MCF 10A (cell line): ENCODE measurements around the gene OR6P1. TPM values are rescaled to one million over a fixed set of nuclear protein-coding genes. Genes with fewer than 3 reads are reported as not detected.

Experiments
- BruUV-seq: library from RNA; stranded (reverse); fragments of 400-500 nt; replicated peaks from 2 replicates; lab custom pipeline; 2021; lab: Mats Ljungman, UMichigan
- CTCF ChIA-PET: fragments of 300-600 bp; sonication (Branson Sonifier 250); formaldehyde crosslinking; extraction: SDS; loops from one replicate; lab custom pipeline; 2021; ENCODE audit warnings: antibody characterized with exemption, inconsistent platforms; lab: Yijun Ruan, JAX
- POLR2A ChIA-PET: fragments of 300-600, 350-650 bp; sonication (Branson Sonifier 250); formaldehyde crosslinking; extraction: SDS; loops from one replicate; lab custom pipeline; 2020; ENCODE audit warnings: antibody characterized with exemption, inconsistent platforms; lab: Yijun Ruan, JAX
- DNase-seq: peaks from one replicate; pipeline ENCODE4 v3.0.0-alpha.2; 2018; ENCODE audit not compliant: unreplicated experiment
- H3K27ac Mint-ChIP-seq: one replicate; pipeline ENCODE4 v1.8.0; 2022; ENCODE audit warnings: mild to moderate bottlenecking, low read depth, mixed read lengths; ENCODE audit not compliant: unreplicated experiment
- H3K27me3 Mint-ChIP-seq: one replicate; pipeline ENCODE4 v1.8.0; 2022; ENCODE audit warnings: mixed read lengths; ENCODE audit not compliant: insufficient read depth, unreplicated experiment
- H3K36me3 Mint-ChIP-seq: one replicate; pipeline ENCODE4 v1.8.0; 2022; ENCODE audit warnings: mild to moderate bottlenecking, moderate library complexity, mixed read lengths; ENCODE audit not compliant: insufficient read depth, unreplicated experiment
- H3K4me1 Mint-ChIP-seq: one replicate; pipeline ENCODE4 v1.8.0; 2022; ENCODE audit warnings: mixed read lengths; ENCODE audit not compliant: insufficient read depth, unreplicated experiment
- H3K4me3 Mint-ChIP-seq: one replicate; pipeline ENCODE4 v1.8.0; 2022; ENCODE audit warnings: mild to moderate bottlenecking, moderate library complexity, mixed read lengths; ENCODE audit not compliant: unreplicated experiment
- H3K9me3 Mint-ChIP-seq: one replicate; pipeline ENCODE4 v1.8.0; 2022; ENCODE audit warnings: mixed read lengths; ENCODE audit not compliant: unreplicated experiment
- CTCF ChIP-seq: fragments of 200-600 bp; IDR thresholded peaks from one replicate; pipeline ENCODE4 v1.8.0; 2022; ENCODE audit warnings: antibody characterized with exemption, mild to moderate bottlenecking; ENCODE audit not compliant: unreplicated experiment
- intact Hi-C: fragments of 100-400 bp; cut with micrococcal nuclease; formaldehyde crosslinking; loops from 2 replicates; pipeline ENCODE4 v1.14.1; 2022
- total RNA-seq: library from RNA; stranded (reverse); gene quantifications from 2 replicates; pipeline ENCODE4 v1.2.3, GENCODE V29; 2022

OR6P1 gene
- total RNA-seq, 1 experiment from 2014 or later = not detected

GRCh38 chr1:158563853-158564252 is 6.5 kb downstream of the OR6P1 start:
- Mint-ChIP-seq H3K36me3 (no peaks in the 10 kb centered on the region), H3K4me1 (no peaks in the 10 kb centered on the region), H3K9me3 (no peaks in the 10 kb centered on the region), H3K4me3 (no peak overlapping the region), H3K27me3 (peaks cover 81% of the 10 kb centered on the region), H3K27ac (no peak overlapping the region)
- CTCF ChIA-PET = interaction anchor here (0.6 to 1.2 kb wide), 4 partner anchors 10 to 529 kb away, joined by 3 to 4 read pairs (median 4); partner anchors contain the start of gene OR6Y1
- POLR2A ChIA-PET = no interaction called here
- DNase-seq = no peak
- no peak for TF ChIP-seq CTCF
- no TSS peak for BruUV-seq
- intact Hi-C loops = no loop called here

- Mint-ChIP-seq H3K9me3 (no peaks in the 10 kb centered on the region), H3K36me3 (no peaks in the 10 kb centered on the region), H3K27ac (no peak overlapping the region), H3K4me1 (no peaks in the 10 kb centered on the region), H3K27me3 (peaks cover 68% of the 10 kb centered on the region), H3K4me3 (no peak overlapping the region)
- no peak for DNase-seq
- ChIA-PET CTCF (no interaction called here), POLR2A (no interaction called here)
- BruUV-seq = no TSS peak
- no peak for TF ChIP-seq CTCF
- intact Hi-C loops = no loop called here
Observed at GRCh38 chr1:158559696-158560095, 10.7 kb downstream of the OR6P1 start.

- Mint-ChIP-seq H3K27ac (no peak within 1 kb of the TSS), H3K36me3 (no peaks in the 10 kb centered on the region), H3K4me3 (no peak within 1 kb of the TSS), H3K9me3 (no peaks in the 10 kb centered on the region), H3K27me3 (peaks cover 68% of the 10 kb centered on the region), H3K4me1 (no peaks in the 10 kb centered on the region)
- intact Hi-C loops = no loop called here
- BruUV-seq = no TSS peak
- TF ChIP-seq CTCF = no peak
- ChIA-PET POLR2A (no interaction called here), CTCF (interaction anchor here (0.8 kb wide), 1 partner anchor 10 kb away, joined by 3 read pairs; no protein-coding TSS in a partner anchor)
- no peak for DNase-seq
Observed at GRCh38 chr1:158554352-158554751, 16.0 kb downstream of the OR6P1 start, which contains the start of gene OR6Y1. Gene OR6Y1, minus strand, starts transcription at chr1:158554405. Its CDS starts 6,300 bp downstream, at chr1:158548105.

GRCh38 chr1:158552296-158552695 is 18.1 kb downstream of the OR6P1 start:
- no peak for TF ChIP-seq CTCF
- no peak for DNase-seq
- ChIA-PET CTCF (interaction anchor here (0.6 to 1.8 kb wide), 3 partner anchors 25 to 495 kb away, joined by 3 to 8 read pairs (median 4); no protein-coding TSS in a partner anchor), POLR2A (no interaction called here)
- intact Hi-C loops = no loop called here
- Mint-ChIP-seq H3K27ac (no peak overlapping the region), H3K9me3 (no peaks in the 10 kb centered on the region), H3K4me3 (no peak overlapping the region), H3K36me3 (no peaks in the 10 kb centered on the region), H3K27me3 (peaks cover 85% of the 10 kb centered on the region), H3K4me1 (no peaks in the 10 kb centered on the region)
- BruUV-seq = no TSS peak
